ENCODE measurements around the gene OR4P4. TPM values are rescaled to one million over a fixed set of nuclear protein-coding genes. Genes with fewer than 3 reads are reported as not detected.

Gene OR4P4
- total RNA-seq, 1 experiment from 2014 or later, result not detected

DNA sequence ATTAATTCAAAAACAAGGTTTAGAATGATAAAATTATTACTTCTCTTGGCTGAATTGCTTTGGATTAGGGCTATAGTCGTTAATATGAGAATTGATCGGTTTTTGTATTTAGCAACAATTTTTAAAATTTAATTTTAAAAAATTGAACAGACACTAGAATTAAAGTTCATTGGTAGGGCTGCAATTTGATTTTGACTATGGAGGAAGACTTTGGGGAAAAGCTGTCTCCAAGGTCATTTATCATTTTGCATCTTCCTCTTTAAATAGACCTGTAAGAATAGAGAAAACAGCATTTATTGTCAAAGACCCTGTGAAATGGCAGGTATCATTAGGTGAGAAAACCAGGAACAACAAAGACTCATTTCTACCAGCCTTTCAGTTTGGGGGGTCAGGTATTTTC is 13.1 kb downstream of the OR4P4 start, which contains the start of gene OR4S2:
OR4S2 (plus strand) TSS at position 301 of the 400 bp plus-strand sequence. CDS start 2,577 bp downstream, outside the sequence.
- intact Hi-C loops (cut with micrococcal nuclease; ENCODE audit: unreplicated experiment), result no loop called here
- CTCF ChIA-PET, result no interaction called here
- no peak within 1 kb of the TSS for H3K27ac ChIP-seq (ENCODE audit: low read depth, low read length, poor library complexity, severe bottlenecking)
- BruUV-seq (replicated peaks), result no TSS peak
- H3K4me1 ChIP-seq (ENCODE audit: insufficient read depth, low read length, poor library complexity, severe bottlenecking), result no peaks in the 10 kb centered on the region
- H3K36me3 ChIP-seq (ENCODE audit: insufficient read depth, low read length, poor library complexity, severe bottlenecking), result no peaks in the 10 kb centered on the region
- no peaks in the 10 kb centered on the region for H3K27me3 ChIP-seq (replicated peaks; ENCODE audit: insufficient read depth, low read depth, low read length, poor library complexity)
- no peaks in the 10 kb centered on the region for H3K9me3 ChIP-seq (ENCODE audit: low read depth, low read length, poor library complexity, severe bottlenecking)
- no peak for DNase-seq (ENCODE audit: low spot score)
- POLR2A ChIA-PET (ENCODE audit: low non-redundant PET), result no interaction called here
- no peak for TF ChIP-seq EZH2 (IDR thresholded peaks at IDR 0.05; ENCODE audit: borderline replicate concordance, low read depth, low read length, poor library complexity, severe bottlenecking)
- TF ChIP-seq, protein P1, sequence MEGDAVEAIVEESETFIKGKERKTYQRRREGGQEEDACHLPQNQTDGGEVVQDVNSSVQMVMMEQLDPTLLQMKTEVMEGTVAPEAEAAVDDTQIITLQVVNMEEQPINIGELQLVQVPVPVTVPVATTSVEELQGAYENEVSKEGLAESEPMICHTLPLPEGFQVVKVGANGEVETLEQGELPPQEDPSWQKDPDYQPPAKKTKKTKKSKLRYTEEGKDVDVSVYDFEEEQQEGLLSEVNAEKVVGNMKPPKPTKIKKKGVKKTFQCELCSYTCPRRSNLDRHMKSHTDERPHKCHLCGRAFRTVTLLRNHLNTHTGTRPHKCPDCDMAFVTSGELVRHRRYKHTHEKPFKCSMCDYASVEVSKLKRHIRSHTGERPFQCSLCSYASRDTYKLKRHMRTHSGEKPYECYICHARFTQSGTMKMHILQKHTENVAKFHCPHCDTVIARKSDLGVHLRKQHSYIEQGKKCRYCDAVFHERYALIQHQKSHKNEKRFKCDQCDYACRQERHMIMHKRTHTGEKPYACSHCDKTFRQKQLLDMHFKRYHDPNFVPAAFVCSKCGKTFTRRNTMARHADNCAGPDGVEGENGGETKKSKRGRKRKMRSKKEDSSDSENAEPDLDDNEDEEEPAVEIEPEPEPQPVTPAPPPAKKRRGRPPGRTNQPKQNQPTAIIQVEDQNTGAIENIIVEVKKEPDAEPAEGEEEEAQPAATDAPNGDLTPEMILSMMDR (conservative IDR thresholded peaks at IDR 0.05; ENCODE audit: low read depth, low read length), result no peak
- no peak within 1 kb of the TSS for H3K4me3 ChIP-seq (ENCODE audit: low read depth, low read length, poor library complexity, severe bottlenecking)

DNA sequence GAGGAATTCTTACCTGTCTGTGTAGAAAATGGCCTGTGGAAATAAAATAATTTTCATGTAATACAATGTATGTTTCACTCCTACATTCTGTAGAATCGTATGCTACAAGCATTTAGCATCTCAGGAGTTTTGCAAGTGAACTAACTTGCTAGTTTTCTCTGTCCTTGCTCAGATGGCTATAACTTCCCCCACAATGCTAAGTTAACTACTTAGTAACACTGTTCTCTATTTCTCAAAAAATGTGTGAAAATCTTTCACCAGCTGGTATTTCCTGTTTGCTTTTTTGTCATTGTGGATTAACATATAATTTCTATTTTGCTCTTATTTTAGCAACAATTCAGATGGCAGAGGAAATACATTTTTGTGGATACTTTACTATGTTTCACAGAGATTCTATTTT is 17.6 kb downstream of the OR4P4 start:
- DNase-seq (ENCODE audit: low spot score), result no peak
- CTCF ChIA-PET, result no interaction called here
- POLR2A ChIA-PET (ENCODE audit: low non-redundant PET), result no interaction called here
- H3K27ac ChIP-seq (ENCODE audit: low read depth, low read length, poor library complexity, severe bottlenecking), result no peak overlapping the region
- H3K27me3 ChIP-seq (replicated peaks; ENCODE audit: insufficient read depth, low read depth, low read length, poor library complexity), result no peaks in the 10 kb centered on the region
- H3K4me3 ChIP-seq (ENCODE audit: low read depth, low read length, poor library complexity, severe bottlenecking), result no peak overlapping the region
- no TSS peak for BruUV-seq (replicated peaks)
- no peaks in the 10 kb centered on the region for H3K9me3 ChIP-seq (ENCODE audit: low read depth, low read length, poor library complexity, severe bottlenecking)
- no peaks in the 10 kb centered on the region for H3K4me1 ChIP-seq (ENCODE audit: insufficient read depth, low read length, poor library complexity, severe bottlenecking)
- intact Hi-C loops (cut with micrococcal nuclease; ENCODE audit: unreplicated experiment), result no loop called here
- no peaks in the 10 kb centered on the region for H3K36me3 ChIP-seq (ENCODE audit: insufficient read depth, low read length, poor library complexity, severe bottlenecking)
- TF ChIP-seq EZH2 (IDR thresholded peaks at IDR 0.05; ENCODE audit: borderline replicate concordance, low read depth, low read length, poor library complexity, severe bottlenecking), result no peak

DNA sequence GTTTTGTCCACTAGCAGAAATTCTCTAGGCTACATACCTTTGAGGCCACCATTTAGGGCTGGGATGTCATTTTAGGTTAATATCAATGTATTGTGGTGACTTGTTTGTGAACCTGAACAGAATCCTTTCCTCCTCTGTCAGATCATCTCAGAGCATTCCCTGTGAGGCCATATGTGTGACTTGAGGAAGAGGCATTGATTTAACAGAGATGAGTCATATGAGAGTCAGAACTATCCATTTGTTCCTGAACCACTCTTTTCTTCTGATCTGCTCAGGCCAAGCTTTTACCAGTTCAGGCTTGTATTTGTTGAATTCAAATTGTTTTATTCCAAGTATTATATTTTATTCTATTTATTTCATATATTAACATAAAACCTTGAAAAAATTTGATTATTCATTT is 20.2 kb downstream of the OR4P4 start:
- DNase-seq (ENCODE audit: low spot score), result no peak
- no peak for TF ChIP-seq EZH2 (IDR thresholded peaks at IDR 0.05; ENCODE audit: borderline replicate concordance, low read depth, low read length, poor library complexity, severe bottlenecking)
- TF ChIP-seq, protein P1 (conservative IDR thresholded peaks at IDR 0.05; ENCODE audit: low read depth, low read length), result no peak
- BruUV-seq (replicated peaks), result no TSS peak
- H3K9me3 ChIP-seq (ENCODE audit: low read depth, low read length, poor library complexity, severe bottlenecking), result no peaks in the 10 kb centered on the region
- no peak overlapping the region for H3K4me3 ChIP-seq (ENCODE audit: low read depth, low read length, poor library complexity, severe bottlenecking)
- ChIA-PET POLR2A (ENCODE audit: low non-redundant PET) (no interaction called here), CTCF (no interaction called here)
- no peak overlapping the region for H3K27ac ChIP-seq (ENCODE audit: low read depth, low read length, poor library complexity, severe bottlenecking)
- no peaks in the 10 kb centered on the region for H3K27me3 ChIP-seq (replicated peaks; ENCODE audit: insufficient read depth, low read depth, low read length, poor library complexity)
- no peaks in the 10 kb centered on the region for H3K36me3 ChIP-seq (ENCODE audit: insufficient read depth, low read length, poor library complexity, severe bottlenecking)
- intact Hi-C loops (cut with micrococcal nuclease; ENCODE audit: unreplicated experiment), result no loop called here
- no peaks in the 10 kb centered on the region for H3K4me1 ChIP-seq (ENCODE audit: insufficient read depth, low read length, poor library complexity, severe bottlenecking)

DNA sequence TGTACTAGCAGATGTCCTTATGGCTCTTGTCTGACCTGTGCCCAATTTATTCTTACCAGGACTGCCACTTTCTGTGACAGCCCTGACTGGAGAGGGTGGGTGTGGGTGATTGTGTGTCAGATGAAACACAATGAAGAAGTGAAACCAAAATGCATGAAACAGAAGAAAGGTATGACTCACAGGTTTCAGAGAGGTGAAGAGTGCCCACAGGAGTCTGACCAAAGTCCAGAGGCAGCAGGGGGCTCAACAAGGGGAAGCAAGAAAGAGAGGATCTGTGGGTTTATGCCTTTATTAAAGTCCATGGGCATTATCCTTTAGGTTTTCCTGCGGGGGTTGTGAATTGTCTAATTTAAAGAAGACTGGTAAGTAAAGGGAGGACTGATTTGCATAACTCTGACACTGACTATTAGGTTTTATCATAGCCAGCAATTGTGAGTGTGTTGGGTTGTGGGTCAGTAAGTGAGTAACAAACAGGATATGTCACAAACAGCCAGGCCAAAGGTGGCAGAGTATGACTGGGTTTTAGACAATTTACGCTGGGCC is 23.2 kb downstream of the OR4P4 start:
- H3K27me3 ChIP-seq (replicated peaks; ENCODE audit: insufficient read depth, low read depth, low read length, poor library complexity), result no peaks in the 10 kb centered on the region
- H3K27ac ChIP-seq (ENCODE audit: low read depth, low read length, poor library complexity, severe bottlenecking), result no peak overlapping the region
- no peak for DNase-seq (ENCODE audit: low spot score)
- CTCF ChIA-PET, result no interaction called here
- no peak overlapping the region for H3K4me3 ChIP-seq (ENCODE audit: low read depth, low read length, poor library complexity, severe bottlenecking)
- no peaks in the 10 kb centered on the region for H3K36me3 ChIP-seq (ENCODE audit: insufficient read depth, low read length, poor library complexity, severe bottlenecking)
- intact Hi-C loops (cut with micrococcal nuclease; ENCODE audit: unreplicated experiment), result no loop called here
- POLR2A ChIA-PET (ENCODE audit: low non-redundant PET), result no interaction called here
- no TSS peak for BruUV-seq (replicated peaks)
- no peaks in the 10 kb centered on the region for H3K9me3 ChIP-seq (ENCODE audit: low read depth, low read length, poor library complexity, severe bottlenecking)
- TF ChIP-seq EZH2 (IDR thresholded peaks at IDR 0.05; ENCODE audit: borderline replicate concordance, low read depth, low read length, poor library complexity, severe bottlenecking), result no peak
- TF ChIP-seq, protein P1 (conservative IDR thresholded peaks at IDR 0.05; ENCODE audit: low read depth, low read length), result no peak
- H3K4me1 ChIP-seq (ENCODE audit: insufficient read depth, low read length, poor library complexity, severe bottlenecking), result no peaks in the 10 kb centered on the region

Data from A673 (cell line).